Measurements from ENCODE around the gene UBE2L3. TPM values are rescaled to one million over a fixed set of nuclear protein-coding genes. Genes with fewer than 3 reads are reported as not detected.
"Not testable (repeated sequence)": the region's sequence is repeated elsewhere in the genome, so short reads cannot be mapped to it uniquely, and the experiment has no call there.

Gene UBE2L3
- total RNA-seq, 1 donor from 2014 or later, result 35.9 TPM

- ATAC-seq, result no peak
Measured at GRCh38 chr22:21573293-21573734, 5.8 kb downstream of the UBE2L3 start.

GRCh38 chr22:21573750-21574494, 6.4 kb downstream of the UBE2L3 start:
- no peak for ATAC-seq

DNA sequence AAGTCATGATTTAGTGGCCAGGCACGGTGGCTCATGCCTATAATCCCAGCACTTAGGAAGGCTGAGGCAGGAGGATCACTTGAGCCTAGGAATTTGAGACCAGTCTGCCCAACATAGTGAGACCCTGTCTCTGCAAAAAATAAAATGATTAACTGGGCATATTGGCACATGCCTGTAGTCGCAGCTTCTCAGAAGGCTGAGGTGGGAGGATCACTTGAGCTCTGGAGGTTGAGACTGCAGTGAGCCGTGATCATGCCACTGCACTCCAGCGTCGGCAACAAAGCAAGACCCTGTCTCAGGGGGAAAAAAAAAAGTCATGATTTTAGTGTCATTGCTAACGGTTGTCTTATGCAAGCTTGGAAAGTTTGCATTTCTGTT, 11.9 kb downstream of the UBE2L3 start:
- ATAC-seq, result no peak

GRCh38 chr22:21580623-21581007, 13.1 kb downstream of the UBE2L3 start:
- not testable (repeated sequence) for ATAC-seq

- ATAC-seq, result not testable (repeated sequence)
Measured at GRCh38 chr22:21581009-21581713, 13.6 kb downstream of the UBE2L3 start.

DNA sequence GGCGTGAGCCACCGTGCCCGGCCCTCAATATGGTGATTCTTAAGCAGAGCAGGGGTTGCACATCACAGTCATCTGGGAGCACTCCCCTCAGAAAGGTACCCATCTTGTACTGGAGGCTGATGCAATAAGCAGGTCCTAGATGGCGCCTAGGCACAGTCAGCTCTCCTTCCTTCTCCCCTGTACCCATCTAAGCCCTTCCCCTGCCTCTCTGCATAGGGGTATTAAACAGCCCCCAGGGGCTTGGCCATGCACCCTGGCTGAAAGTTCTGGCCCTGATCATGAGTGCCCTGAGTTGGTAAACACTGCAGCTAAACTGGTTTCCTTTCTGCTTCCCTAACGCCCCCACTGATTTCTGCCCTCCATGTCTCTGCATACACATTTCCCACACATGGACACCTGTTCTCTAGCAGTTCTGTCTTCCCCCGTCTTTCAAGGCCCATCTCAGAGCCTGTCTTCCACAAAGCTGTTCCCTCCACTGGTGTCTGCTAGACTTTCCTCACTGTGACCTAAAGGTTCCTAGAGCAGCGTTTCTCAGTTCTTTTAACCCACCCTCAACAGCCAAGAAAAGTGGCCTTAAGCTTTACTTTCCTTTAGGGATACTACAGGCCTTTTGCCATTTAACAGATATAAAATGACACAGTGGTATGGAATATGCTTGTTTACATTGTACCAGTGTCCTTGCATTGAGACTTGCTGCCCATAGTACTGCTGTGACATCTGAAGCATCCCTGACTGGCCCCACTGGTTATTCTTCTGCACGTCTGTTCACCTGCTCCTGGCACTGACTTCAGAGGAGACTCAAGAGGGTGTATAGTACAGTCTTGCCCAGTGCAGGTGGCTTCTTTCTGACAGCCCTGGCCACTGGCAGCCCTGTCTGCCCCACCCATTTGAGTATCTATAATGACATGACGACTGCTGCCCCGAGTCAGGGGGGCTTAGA, 15.6 kb downstream of the UBE2L3 start:
- ATAC-seq, result peak; percentile 83

GRCh38 chr22:21585389-21585788, 17.9 kb downstream of the UBE2L3 start:
- ATAC-seq, result no peak

GRCh38 chr22:21587803-21588611, 20.5 kb downstream of the UBE2L3 start:
- ATAC-seq, result no peak

- ATAC-seq, result no peak
Measured at GRCh38 chr22:21589396-21589795, 21.9 kb downstream of the UBE2L3 start.

GRCh38 chr22:21590809-21591641, 23.5 kb downstream of the UBE2L3 start:
- ATAC-seq, result peak; percentile 34

DNA sequence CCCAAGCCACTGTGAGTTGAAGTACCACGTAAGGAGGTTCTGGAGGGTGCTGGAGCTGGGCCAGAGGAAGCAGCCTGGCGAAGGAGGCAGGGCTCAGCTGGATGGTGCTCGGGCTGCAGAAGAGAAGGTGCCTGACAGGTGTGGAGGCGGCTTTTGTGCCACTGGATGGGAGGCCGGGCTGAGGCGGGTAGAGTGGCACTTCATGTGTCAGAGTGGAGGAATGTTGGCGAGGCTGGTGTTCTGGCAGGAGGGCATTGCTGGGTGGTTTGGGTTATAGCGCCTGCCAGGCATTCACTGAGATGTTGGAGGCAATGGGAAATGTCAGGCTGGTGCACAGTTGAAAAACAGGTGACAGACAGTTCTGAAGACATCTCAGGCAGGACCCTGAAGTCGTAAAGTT, 24.2 kb downstream of the UBE2L3 start:
- peak; percentile 70 for ATAC-seq

GRCh38 chr22:21592422-21592821, 24.9 kb downstream of the UBE2L3 start:
- no peak for ATAC-seq

GRCh38 chr22:21593406-21594232, 26.1 kb downstream of the UBE2L3 start:
- no peak for ATAC-seq

DNA sequence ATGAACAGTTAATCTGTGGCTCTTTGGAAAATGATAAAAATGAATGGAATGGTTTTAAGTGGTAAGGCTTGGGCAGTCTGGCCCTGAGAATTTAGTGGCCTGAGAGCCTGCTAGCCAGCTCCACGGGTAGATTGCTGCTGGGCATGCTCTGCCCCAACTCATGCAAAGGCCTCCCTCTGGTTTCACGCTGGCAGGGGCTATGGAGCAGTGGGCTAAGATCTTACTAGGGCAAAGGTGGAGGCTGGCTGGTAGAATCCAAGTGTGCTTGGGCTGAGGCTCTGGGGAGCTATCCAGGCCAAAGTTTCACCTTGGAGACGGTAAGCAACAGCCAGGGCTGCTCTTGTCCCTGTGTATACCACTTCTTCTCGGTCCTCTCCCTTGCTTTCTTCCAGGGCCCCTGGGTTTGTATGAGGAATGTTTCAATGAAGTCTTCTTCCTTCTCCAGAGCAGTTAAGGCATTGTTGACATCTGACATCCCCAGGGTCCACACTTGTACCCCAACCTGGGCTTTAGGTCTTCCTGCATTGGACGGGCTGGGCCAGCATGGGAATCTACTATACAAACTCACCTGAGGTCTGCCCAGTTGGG, 27.4 kb downstream of the UBE2L3 start:
- no peak for ATAC-seq

DNA sequence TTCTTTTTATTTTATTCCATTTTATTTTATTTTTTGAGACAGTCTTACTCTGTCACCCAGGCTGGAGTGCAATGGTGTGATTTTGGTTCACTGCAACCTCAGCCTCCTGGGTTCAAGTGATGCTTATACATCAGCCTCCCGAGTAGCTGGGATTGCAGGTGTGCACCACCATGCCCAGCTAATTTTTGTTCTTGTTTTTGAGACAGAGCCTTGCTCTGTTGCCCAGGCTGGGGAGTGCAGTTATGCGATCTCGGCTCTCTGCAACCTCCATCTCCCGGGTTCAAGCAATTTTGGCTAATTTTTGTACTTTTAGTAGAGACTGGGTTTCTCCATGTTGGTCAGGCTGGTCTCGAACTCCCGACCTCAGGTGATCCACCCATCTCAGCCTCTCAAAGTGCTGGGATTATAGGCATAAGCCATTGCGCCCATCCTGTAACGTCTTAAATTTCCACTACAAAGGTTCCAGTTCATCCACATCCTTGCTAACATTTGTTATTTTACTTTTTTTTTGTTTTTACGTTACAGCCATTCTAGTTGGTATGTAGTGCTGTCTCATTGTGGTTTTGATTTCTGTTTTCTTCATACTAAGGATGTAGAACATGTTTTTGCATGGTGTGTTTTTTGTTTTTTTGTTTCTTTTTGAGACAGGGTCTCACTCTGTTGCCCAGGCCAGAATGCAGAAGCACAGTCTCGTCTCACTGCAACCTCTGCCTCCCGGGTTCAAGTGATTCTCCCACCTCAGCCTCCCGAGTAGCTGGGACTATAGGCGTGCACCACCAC, 29.0 kb downstream of the UBE2L3 start:
- ATAC-seq, result not testable (repeated sequence)

- no peak for ATAC-seq
Measured at GRCh38 chr22:21598302-21598701, 30.8 kb downstream of the UBE2L3 start.

- no peak for ATAC-seq
Measured at GRCh38 chr22:21599053-21599893, 31.8 kb downstream of the UBE2L3 start.

GRCh38 chr22:21602579-21602978, 35.1 kb downstream of the UBE2L3 start:
- ATAC-seq, result no peak
